ENCODE results near the gene VPS37C.

VPS37C gene

GRCh38 chr11:61152816-61153592, 8.2 kb downstream of the VPS37C start:
- DNase-seq: no peak

GRCh38 chr11:61151545-61152252, 9.5 kb downstream of the VPS37C start:
- DNase-seq: no peak

GRCh38 chr11:61150706-61151544, 10.3 kb downstream of the VPS37C start:
- no peak for DNase-seq

GRCh38 chr11:61149624-61150615, 11.3 kb downstream of the VPS37C start:
- no peak for DNase-seq

- DNase-seq: no peak
Measured at GRCh38 chr11:61147791-61148620, 13.2 kb downstream of the VPS37C start.

GRCh38 chr11:61147271-61147670, 14.0 kb downstream of the VPS37C start:
- DNase-seq: no peak

GRCh38 chr11:61146416-61146815, 14.8 kb downstream of the VPS37C start:
- no peak for DNase-seq

GRCh38 chr11:61145228-61146005, 15.8 kb downstream of the VPS37C start:
- DNase-seq: no peak

- no peak for DNase-seq
Measured at GRCh38 chr11:61144511-61145179, 16.6 kb downstream of the VPS37C start.

- no peak for DNase-seq
Measured at GRCh38 chr11:61142424-61142823, 18.8 kb downstream of the VPS37C start.

- no peak for DNase-seq
Measured at GRCh38 chr11:61141601-61142028, 19.6 kb downstream of the VPS37C start.

- no peak for DNase-seq
Measured at GRCh38 chr11:61140416-61140815, 20.8 kb downstream of the VPS37C start.

- DNase-seq: no peak
Measured at GRCh38 chr11:61139387-61139786, 21.8 kb downstream of the VPS37C start.

- DNase-seq: no peak
Measured at GRCh38 chr11:61138935-61139334, 22.3 kb downstream of the VPS37C start.

- DNase-seq: no peak
Measured at GRCh38 chr11:61134801-61135257, 26.4 kb downstream of the VPS37C start.

GRCh38 chr11:61133956-61134662, 27.1 kb downstream of the VPS37C start:
- DNase-seq: no peak

GRCh38 chr11:61133145-61133544, 28.1 kb downstream of the VPS37C start:
- no peak for DNase-seq

GRCh38 chr11:61132646-61133045, 28.6 kb downstream of the VPS37C start:
- DNase-seq: no peak

- DNase-seq: no peak
Measured at GRCh38 chr11:61131998-61132555, 29.1 kb downstream of the VPS37C start.
